ENCODE results near the gene ERMAP. TPM values are rescaled to one million over a fixed set of nuclear protein-coding genes. Genes with fewer than 3 reads are reported as not detected.
A peak's percentile ranks its signal among the peaks of the same experiment; 100 is the strongest.

The ERMAP gene
- total and polyA plus RNA-seq, 9 of the 15 experiments (the other 6 are each of a cell fraction or from before 2014, with no cell fraction given): 8.0 to 31.4 (median 22.5) TPM

GRCh38 chr1:42768172-42768571, 48.8 kb upstream of the ERMAP start:
- peak overlapping the region; percentile 76 for H3K4me3 ChIP-seq
- H2AFZ ChIP-seq (ENCODE audit: low read depth, low read length): no peak overlapping the region
- H3K4me2 ChIP-seq (ENCODE audit: insufficient read depth, low read length): peak overlapping the region; percentile 100
- TSS peak; percentile 60 for BruUV-seq (replicated peaks)
- H3K4me1 ChIP-seq (replicated peaks in 1 of 2; ENCODE audit: control insufficient read depth in 2 of 2, insufficient read depth in 2 of 2, low read length in 2 of 2): peaks cover 12 to 24% of the 10 kb centered on the region in 2 experiments; a peak in 3 of 5 replicates
- peak overlapping the region; percentile 81; the same call in 2 of the 3 replicates for H3K27ac ChIP-seq (ENCODE audit: extremely low read depth, low read depth, low read length)
- H3K79me2 ChIP-seq (ENCODE audit: control insufficient read depth, insufficient read depth, low read length): peaks cover 77% of the 10 kb centered on the region
- ChIA-PET CTCF (ENCODE audit: low intra/inter-chr PET ratio) (no interaction called here), POLR2A (interaction anchor here (0.6 to 3.5 kb wide), 7 partner anchors 9 to 166 kb away, joined by 3 to 20 read pairs (median 4); no protein-coding TSS in a partner anchor)
- peaks cover 15% of the 10 kb centered on the region for H4K20me1 ChIP-seq (replicated peaks; ENCODE audit: control insufficient read depth, insufficient read depth, low read length)
- peaks cover 24% of the 10 kb centered on the region for H3K36me3 ChIP-seq (ENCODE audit: control insufficient read depth, insufficient read depth, low read length)
- intact Hi-C loops (cut with micrococcal nuclease): loop anchor here (5.0 kb wide), 3 partner anchors 59 to 86 kb away; partner anchors contain the start of genes YBX1 and ZNF691
- in situ Hi-C loops (cut with MboI): no loop called here
- 49% methylated on average over 2 of the region's 2 CpGs for WGBS (ENCODE audit: insufficient coverage, low coverage, missing lambda C conversion rate)
- ATAC-seq (no peak), DNase-seq (ENCODE audit: extremely low read depth in 1 of 4, low spot score in 3 of 4) (no peak), FAIRE-seq (no peak)
- TF ChIP-seq RHOXF2B (CRISPR knock-in tag; conservative IDR thresholded peaks at IDR 0.05) (no peak), CBFA2T2 (conservative IDR thresholded peaks at IDR 0.05) (peak; percentile 55), JUNB (CRISPR knock-in tag; conservative IDR thresholded peaks at IDR 0.05) (no peak), KLF16 (IDR thresholded peaks at IDR 0.05) (no peak), TAL1 (IDR thresholded peaks at IDR 0.05) (peak; percentile 32; the same call in 1 of the 2 replicates), POLR2H (tag; IDR thresholded peaks at IDR 0.05; ENCODE audit: low read depth) (0 out of 2 replicates have a peak, but pooled peaks have one; percentile 33), CBFA2T3 (IDR thresholded peaks at IDR 0.05) (peak; percentile 76), STAT5A (IDR thresholded peaks at IDR 0.05; ENCODE audit: borderline replicate concordance, low read length) (0 out of 2 replicates have a peak, but pooled peaks have one; percentile 17), DPF2 (IDR thresholded peaks at IDR 0.05) (0 out of 2 replicates have a peak, but pooled peaks have one; percentile 13), SETDB1 (IDR thresholded peaks at IDR 0.05; ENCODE audit: low read length) (no peak), ARID1B (IDR thresholded peaks at IDR 0.05) (peak; percentile 38; the same call in 1 of the 2 replicates), SMC3 (conservative IDR thresholded peaks at IDR 0.05; ENCODE audit: insufficient read depth, low read depth, low read length) (no peak), TCF3 (CRISPR knock-in tag; IDR thresholded peaks at IDR 0.05) (peak; percentile 16; the same call in 1 of the 2 replicates), FOXK2 (conservative IDR thresholded peaks at IDR 0.05 in 1 of 2, IDR thresholded peaks at IDR 0.05 in 1 of 2; ENCODE audit: low read depth in 2 of 2) (no peak), TEAD4 (IDR thresholded peaks at IDR 0.05; ENCODE audit: low read length) (peak; percentile 49; the same call in 1 of the 2 replicates), TEAD4 (CRISPR knock-in tag; IDR thresholded peaks at IDR 0.05; ENCODE audit: borderline replicate concordance) (no peak), KDM1A (IDR thresholded peaks at IDR 0.05) (peak in 1 of 2 experiments; percentile 43; a peak in 1 of 4 replicates)
- H3K9me3 ChIP-seq (replicated peaks; ENCODE audit: control insufficient read depth, insufficient read depth, low read depth, low read length): no peaks in the 10 kb centered on the region
- H3K9ac ChIP-seq (ENCODE audit: insufficient read depth in 1 of 2, low read depth in 2 of 2, low read length in 2 of 2): peak overlapping the region in 1 of 2 experiments; percentile 87; a peak in 3 of 4 replicates
- no peaks in the 10 kb centered on the region for H3K9me1 ChIP-seq (ENCODE audit: control insufficient read depth, insufficient read depth, low read length)
- H3K27me3 ChIP-seq (ENCODE audit: control insufficient read depth in 2 of 2, insufficient read depth in 2 of 2, low read length in 2 of 2): no peaks in the 10 kb centered on the region

All from K562 (cell line).